Adrenal gland (tissue), 12 donors: ENCODE results near the gene ELP5. TPM values are rescaled to one million over a fixed set of nuclear protein-coding genes. Genes with fewer than 3 reads are reported as not detected.

Source experiments
- DNase-seq, 7 donors: peaks; one replicate each; pipeline ENCODE4 v3.0.0-alpha.2; 2019 to 2020
- H3K27ac ChIP-seq, 5 donors: fragments of 200-600 bp; sonication (generic) in 4 of 5; 1 replicate in 3 of 5; 2 replicates in 2 of 5; pipeline versions ENCODE4 v1.5.1 to v1.8.0; 2016 to 2020; ENCODE audit warnings: mild to moderate bottlenecking in 1 of 5
- H3K27me3 ChIP-seq: fragments of 200-600 bp; 2 replicates; pipeline ENCODE4 v1.8.0; 2021
- H3K36me3 ChIP-seq, 2 donors: fragments of 200-600 bp; replicated peaks in 1 of 2; 1 replicate in 1 of 2; 2 replicates in 1 of 2; pipeline versions ENCODE4 v1.5.1 to v1.8.0; 2018 to 2022
- H3K4me1 ChIP-seq, 2 donors: fragments of 200-600 bp; replicated peaks in 1 of 2; 1 replicate in 1 of 2; 2 replicates in 1 of 2; pipeline versions ENCODE4 v1.5.1 to v1.8.0; 2018 to 2021
- H3K4me3 ChIP-seq, 4 donors: fragments of 200-600 bp; sonication (generic) in 3 of 4; one replicate each; pipeline ENCODE4 v1.5.1; 2016 to 2018
- H3K9me3 ChIP-seq, 3 donors: fragments of 200-600 bp; sonication (generic) in 1 of 3; replicated peaks in 1 of 3; 1 replicate in 2 of 3; 2 replicates in 1 of 3; pipeline versions ENCODE4 v1.5.1 to v1.8.0; 2016 to 2021
- CTCF ChIP-seq, 6 experiments: fragments of 450-650 bp in 4 of 6; fragments of 200-600 bp in 2 of 6; sonication (generic) in 1 of 6; IDR thresholded peaks; 1 replicate in 5 of 6; 2 replicates in 1 of 6; pipeline versions ENCODE4 v1.5.1 to v1.8.0; 2016 to 2021; ENCODE audit warnings: antibody characterized with exemption in 6 of 6, mild to moderate bottlenecking in 2 of 6, moderate library complexity in 1 of 6
- POLR2A ChIP-seq, 2 donors: fragments of 450-650 bp; IDR thresholded peaks; one replicate each; pipeline ENCODE4 v1.6.1; 2017; ENCODE audit warnings: antibody characterized with exemption in 2 of 2, mild to moderate bottlenecking in 2 of 2, moderate library complexity in 1 of 2
- WGBS, 4 donors: extraction: QIAGEN DNeasy Blood & Tissue Kit in 2 of 4; methylation state at CpG; one replicate each; pipeline versions ENCODE4 v1.1.5 to v1.1.7; 2013 to 2017; 5-methylcytosine and 5-hydroxymethylcytosine counted together
- intact Hi-C, 2 donors: fragments of 100-400 bp; cut with DNase I; formaldehyde crosslinking; loops; one replicate each; pipeline versions ENCODE4 v1.14.1 to v1.15.0; 2022 to 2023
- polyA plus RNA-seq, 3 donors: library from polyadenylated mRNA; stranded (reverse); fragments of 200-250 nt in 2 of 3; fragments of 350-450 nt in 1 of 3; fragmentation: Illumina TruSeq in 1 of 3; extraction: RNeasy Lipid Tissue Mini Kit (QIAGEN cat#74804) in 1 of 3; gene quantifications; one replicate each; pipeline ENCODE4 v1.2.3, GENCODE V29; 2013 to 2014
- total RNA-seq, 9 donors: library from RNA; depleted of rRNA in 4 of 9; stranded (reverse); fragments of >200 nt in 4 of 9; fragments of 120-200 nt in 1 of 9; fragmentation: NEBNext Ultra II Directional in 1 of 9; extraction: Animal tissue kit (Norgen Biotek cat#: 25700) in 1 of 9; gene quantifications; one replicate each; pipeline versions ENCODE4 v1.1.0 to v1.2.4, GENCODE V29; 2013 to 2023
- donor health status: healthy with polysubstance abuse.
- donor health status: Bipolar disorder and iron deficiency.
- donor health status: DM: yes; HTN: yes; CAD: no.
- donor health status: DM: no; HTN: no; CAD: no.
- donor health status: DM: no; HTN: no; CAD: no.
- donor health status: DM: yes; HTN: yes; CAD: no.

ELP5 gene
- total and polyA plus RNA-seq, 12 donors, result 28.0 to 96.5 (median 61.3) TPM

- peak; percentile 96 to 98 (median 97) for DNase-seq
- intact Hi-C loops, result no loop called here
- Histone ChIP-seq H3K27me3 (no peaks in the 10 kb centered on the region), H3K4me3 (peak within 1 kb of the TSS; percentile 66 to 95 (median 76)), H3K36me3 (peaks cover 0 to 33% of the 10 kb centered on the region in 2 donors), H3K4me1 (peaks cover 38 to 47% of the 10 kb centered on the region in 2 donors), H3K9me3 (no peaks in the 10 kb centered on the region), H3K27ac (peak within 1 kb of the TSS; percentile 74 to 91 (median 86))
- TF ChIP-seq CTCF (IDR thresholded peaks at IDR 0.05) (peak in 1 of 6 experiments; percentile 26), POLR2A (IDR thresholded peaks at IDR 0.05) (peak; percentile 24 to 90)
- WGBS, 4 donors, result 0 to 1% (median 0%) methylated on average over 2 to 72 of the region's 72 CpGs
Observed at GRCh38 chr17:7234083-7234951, 17.7 kb upstream of the ELP5 start, which contains the start of gene DVL2. DVL2 (minus strand) TSS chr17:7234517; CDS start chr17:7234262, 255 bp downstream.

GRCh38 chr17:7235693-7236665 is 16.0 kb upstream of the ELP5 start:
- no peaks in the 10 kb centered on the region for H3K27me3 ChIP-seq
- H3K36me3 ChIP-seq, result peaks cover 0 to 29% of the 10 kb centered on the region in 2 donors
- H3K9me3 ChIP-seq, result no peaks in the 10 kb centered on the region
- peak in 1 of 2 donors; percentile 52 for TF ChIP-seq POLR2A (IDR thresholded peaks at IDR 0.05)
- TF ChIP-seq CTCF (IDR thresholded peaks at IDR 0.05), result no peak
- peak overlapping the region; percentile 49 to 91 (median 86) for H3K27ac ChIP-seq
- intact Hi-C loops, result no loop called here
- H3K4me1 ChIP-seq, result peaks cover 50 to 60% of the 10 kb centered on the region in 2 donors
- H3K4me3 ChIP-seq, result peak overlapping the region in 1 of 4 donors; percentile 79
- DNase-seq, result peak in 6 of 7 donors; percentile 71 to 83 (median 76)
- WGBS, 4 donors, result 65 to 78% (median 70%) methylated on average over 17 to 22 of the region's 22 CpGs

- intact Hi-C loops, result no loop called here
- DNase-seq, result no peak
- 71 to 83% (median 78%) methylated on average over 6 of the region's 6 CpGs for WGBS, 4 donors
- no peak for TF ChIP-seq CTCF (IDR thresholded peaks at IDR 0.05)
- TF ChIP-seq POLR2A (IDR thresholded peaks at IDR 0.05), result no peak
- H3K4me3 ChIP-seq, result no peak overlapping the region
- H3K27me3 ChIP-seq, result no peaks in the 10 kb centered on the region
- peaks cover 56 to 63% of the 10 kb centered on the region in 2 donors for H3K4me1 ChIP-seq
- H3K9me3 ChIP-seq, result no peaks in the 10 kb centered on the region
- peaks cover 0 to 29% of the 10 kb centered on the region in 2 donors for H3K36me3 ChIP-seq
- peak overlapping the region in 2 of 5 donors; percentile 91 for H3K27ac ChIP-seq
Observed at GRCh38 chr17:7236808-7237207, 15.2 kb upstream of the ELP5 start.
